Smooth muscle cell (in vitro differentiated cells): Measurements from ENCODE around the gene QDPR. TPM values are rescaled to one million over a fixed set of nuclear protein-coding genes. Genes with fewer than 3 reads are reported as not detected.

Experiments
- DNase-seq: peaks from one replicate; lab custom pipeline; 2025; ENCODE audit not compliant: unreplicated experiment; lab: John Stamatoyannopoulos, UW
- H2AFZ ChIP-seq: fragments of 200-600 bp; sonication (generic); 2 replicates; pipeline ENCODE4 v1.6.0; 2016; ENCODE audit warnings: antibody characterized with exemption, low read depth, mild to moderate bottlenecking
- H3F3A ChIP-seq: fragments of 200-600 bp; sonication (generic); 2 replicates; pipeline ENCODE4 v1.6.0; 2017; ENCODE audit warnings: antibody characterized with exemption, low read depth
- H3K27ac ChIP-seq: fragments of 200-600 bp; sonication (generic); 2 replicates; pipeline ENCODE4 v1.5.1; 2016; ENCODE audit warnings: low read depth, mild to moderate bottlenecking
- H3K27me3 ChIP-seq: fragments of 200-600 bp; sonication (generic); 2 replicates; pipeline ENCODE4 v1.6.1; 2016; ENCODE audit warnings: low read depth, mild to moderate bottlenecking
- H3K36me3 ChIP-seq: fragments of 200-600 bp; sonication (generic); 2 replicates; pipeline ENCODE4 v1.5.1; 2016; ENCODE audit warnings: low read depth
- H3K4me1 ChIP-seq: fragments of 200-600 bp; sonication (generic); 2 replicates; pipeline ENCODE4 v1.5.1; 2016; ENCODE audit warnings: low read depth
- H3K4me2 ChIP-seq: fragments of 200-600 bp; sonication (generic); 2 replicates; pipeline ENCODE4 v1.6.0; 2016; ENCODE audit warnings: mild to moderate bottlenecking
- H3K4me3 ChIP-seq: fragments of 200-600 bp; sonication (generic); 2 replicates; pipeline ENCODE4 v1.5.1; 2016; ENCODE audit warnings: mild to moderate bottlenecking
- H3K79me2 ChIP-seq: fragments of 200-600 bp; sonication (generic); 2 replicates; pipeline ENCODE4 v1.6.0; 2016; ENCODE audit warnings: low read depth, mild to moderate bottlenecking
- H3K9ac ChIP-seq: fragments of 200-600 bp; sonication (generic); 2 replicates; pipeline ENCODE4 v1.6.0; 2016; ENCODE audit warnings: low read depth
- H3K9me3 ChIP-seq: fragments of 200-600 bp; sonication (generic); replicated peaks from 2 replicates; pipeline ENCODE4 v1.5.1; 2016; ENCODE audit warnings: low read depth
- H4K20me1 ChIP-seq: fragments of 200-600 bp; sonication (generic); 2 replicates; pipeline ENCODE4 v1.6.0; 2016; ENCODE audit warnings: low read depth
- WGBS: methylation state at CpG from one replicate; pipeline ENCODE4 v1.1.7; 2016; ENCODE audit warnings: low lambda C conversion rate; 5-methylcytosine and 5-hydroxymethylcytosine counted together
- polyA plus RNA-seq: library from polyadenylated mRNA; unstranded; fragments of >200 nt; fragmentation: Nextera tagmentation; extraction: Ambion mirVana; gene quantifications from 2 replicates; pipeline ENCODE4 v1.2.1, GENCODE V29; 2016
- total RNA-seq: library from RNA; depleted of rRNA; stranded (reverse); fragments of >200 nt; gene quantifications from 2 replicates; pipeline ENCODE4 v1.2.3, GENCODE V29; 2014
- TF ChIP-seq, protein P1 (sequence below): fragments of 200-600 bp; sonication (generic); IDR thresholded peaks from 2 replicates; pipeline ENCODE4 v1.5.1; 2017; ENCODE audit warnings: borderline replicate concordance, mild to moderate bottlenecking, antibody characterized with exemption; ENCODE audit not compliant: insufficient read depth, poor library complexity, severe bottlenecking

QDPR gene
- total and polyA plus RNA-seq, 2 experiments from 2014 or later: 27.5 to 34.8 TPM

DNA sequence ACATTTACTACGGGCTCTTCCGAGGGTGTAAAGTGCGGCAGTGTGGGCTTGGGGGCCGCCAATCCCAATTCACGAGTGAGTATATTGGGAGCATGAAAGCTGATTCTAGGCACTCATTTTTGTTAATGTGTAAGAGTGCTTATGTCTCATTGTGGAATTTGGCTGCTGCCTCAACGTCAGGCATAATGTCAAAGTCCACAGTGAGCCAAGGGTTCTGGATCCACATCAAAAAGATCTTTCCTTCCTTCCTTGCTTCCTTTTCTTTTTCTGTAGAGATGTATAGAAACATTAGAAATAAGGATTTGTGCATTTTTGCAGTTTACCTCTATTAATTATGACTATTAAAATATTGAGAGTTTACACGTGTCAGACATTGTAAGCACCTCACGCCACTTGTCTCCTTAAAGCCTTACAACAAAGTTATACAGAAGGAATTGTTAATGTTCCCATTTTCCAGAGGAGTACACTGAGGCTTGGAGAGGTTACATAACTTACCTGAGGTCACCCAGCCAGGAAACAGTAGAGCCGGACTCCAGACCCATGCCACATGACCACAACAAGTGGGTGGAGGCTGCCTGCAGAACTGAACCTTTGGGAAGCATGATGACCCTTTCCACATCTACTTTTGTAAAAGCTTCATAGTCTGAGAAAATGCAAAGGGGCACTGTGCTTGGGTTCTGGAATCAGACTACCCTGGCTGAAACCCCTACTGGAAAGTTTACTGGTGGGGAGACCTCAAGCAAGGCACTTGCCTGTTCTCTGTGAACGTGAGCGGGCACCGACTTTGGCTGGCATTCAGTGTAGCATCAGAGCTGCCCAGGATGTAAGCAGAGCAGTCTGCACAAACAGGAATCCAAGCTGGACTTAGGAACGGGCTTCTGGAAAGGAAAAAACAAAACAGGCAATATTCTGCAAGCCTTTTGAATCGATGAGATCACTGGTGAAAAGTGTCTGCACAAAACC is 3.8 kb upstream of the QDPR start:
- H3K9ac ChIP-seq: no peak overlapping the region
- no peaks in the 10 kb centered on the region for H3K79me2 ChIP-seq
- H4K20me1 ChIP-seq: no peaks in the 10 kb centered on the region
- 85% methylated on average over 14 of the region's 14 CpGs for WGBS
- no peak for DNase-seq
- no peak overlapping the region for H2AFZ ChIP-seq
- H3K27ac ChIP-seq: no peak overlapping the region
- no peaks in the 10 kb centered on the region for H3K4me1 ChIP-seq
- H3K36me3 ChIP-seq: no peaks in the 10 kb centered on the region
- no peaks in the 10 kb centered on the region for H3F3A ChIP-seq
- no peak overlapping the region for H3K4me2 ChIP-seq
- TF ChIP-seq, protein P1, sequence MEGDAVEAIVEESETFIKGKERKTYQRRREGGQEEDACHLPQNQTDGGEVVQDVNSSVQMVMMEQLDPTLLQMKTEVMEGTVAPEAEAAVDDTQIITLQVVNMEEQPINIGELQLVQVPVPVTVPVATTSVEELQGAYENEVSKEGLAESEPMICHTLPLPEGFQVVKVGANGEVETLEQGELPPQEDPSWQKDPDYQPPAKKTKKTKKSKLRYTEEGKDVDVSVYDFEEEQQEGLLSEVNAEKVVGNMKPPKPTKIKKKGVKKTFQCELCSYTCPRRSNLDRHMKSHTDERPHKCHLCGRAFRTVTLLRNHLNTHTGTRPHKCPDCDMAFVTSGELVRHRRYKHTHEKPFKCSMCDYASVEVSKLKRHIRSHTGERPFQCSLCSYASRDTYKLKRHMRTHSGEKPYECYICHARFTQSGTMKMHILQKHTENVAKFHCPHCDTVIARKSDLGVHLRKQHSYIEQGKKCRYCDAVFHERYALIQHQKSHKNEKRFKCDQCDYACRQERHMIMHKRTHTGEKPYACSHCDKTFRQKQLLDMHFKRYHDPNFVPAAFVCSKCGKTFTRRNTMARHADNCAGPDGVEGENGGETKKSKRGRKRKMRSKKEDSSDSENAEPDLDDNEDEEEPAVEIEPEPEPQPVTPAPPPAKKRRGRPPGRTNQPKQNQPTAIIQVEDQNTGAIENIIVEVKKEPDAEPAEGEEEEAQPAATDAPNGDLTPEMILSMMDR: no peak
- no peak overlapping the region for H3K4me3 ChIP-seq
- H3K9me3 ChIP-seq: no peaks in the 10 kb centered on the region
- peaks cover 26% of the 10 kb centered on the region for H3K27me3 ChIP-seq

DNA sequence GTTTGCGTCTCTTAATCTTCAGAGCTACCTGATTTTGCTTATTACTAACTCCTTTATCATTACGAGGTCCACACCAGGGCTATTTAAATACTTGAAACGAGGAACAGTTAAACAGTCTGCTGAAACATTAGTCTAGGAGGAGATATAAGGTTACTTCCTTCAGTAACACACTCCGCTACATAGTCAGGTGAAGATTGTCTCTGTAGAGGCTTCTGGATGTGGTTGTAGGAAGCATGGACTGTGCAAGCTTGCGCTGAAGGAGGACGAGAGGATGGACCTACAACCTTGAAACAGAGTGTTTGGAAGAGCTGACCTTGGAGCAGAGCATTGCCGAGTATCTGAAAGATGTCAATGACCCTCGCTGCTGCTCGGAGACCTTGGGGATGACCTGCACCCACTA is 3.0 kb upstream of the QDPR start, which contains the start of gene CLRN2:
CLRN2 (plus strand) TSS at position 301 of the 400 bp plus-strand sequence. CDS start 102 bp downstream, outside the sequence.
- no peak within 1 kb of the TSS for H3K9ac ChIP-seq
- no peaks in the 10 kb centered on the region for H3K4me1 ChIP-seq
- H3K4me3 ChIP-seq: no peak within 1 kb of the TSS
- no peak within 1 kb of the TSS for H3K27ac ChIP-seq
- TF ChIP-seq, protein P1: no peak
- no peaks in the 10 kb centered on the region for H4K20me1 ChIP-seq
- H3K79me2 ChIP-seq: no peaks in the 10 kb centered on the region
- 92% methylated on average over 9 of the region's 9 CpGs for WGBS
- H3F3A ChIP-seq: no peaks in the 10 kb centered on the region
- no peaks in the 10 kb centered on the region for H3K9me3 ChIP-seq
- no peak for DNase-seq
- H3K4me2 ChIP-seq: no peak within 1 kb of the TSS
- H3K36me3 ChIP-seq: no peaks in the 10 kb centered on the region
- H2AFZ ChIP-seq: no peak within 1 kb of the TSS
- H3K27me3 ChIP-seq: peaks cover 26% of the 10 kb centered on the region

DNA sequence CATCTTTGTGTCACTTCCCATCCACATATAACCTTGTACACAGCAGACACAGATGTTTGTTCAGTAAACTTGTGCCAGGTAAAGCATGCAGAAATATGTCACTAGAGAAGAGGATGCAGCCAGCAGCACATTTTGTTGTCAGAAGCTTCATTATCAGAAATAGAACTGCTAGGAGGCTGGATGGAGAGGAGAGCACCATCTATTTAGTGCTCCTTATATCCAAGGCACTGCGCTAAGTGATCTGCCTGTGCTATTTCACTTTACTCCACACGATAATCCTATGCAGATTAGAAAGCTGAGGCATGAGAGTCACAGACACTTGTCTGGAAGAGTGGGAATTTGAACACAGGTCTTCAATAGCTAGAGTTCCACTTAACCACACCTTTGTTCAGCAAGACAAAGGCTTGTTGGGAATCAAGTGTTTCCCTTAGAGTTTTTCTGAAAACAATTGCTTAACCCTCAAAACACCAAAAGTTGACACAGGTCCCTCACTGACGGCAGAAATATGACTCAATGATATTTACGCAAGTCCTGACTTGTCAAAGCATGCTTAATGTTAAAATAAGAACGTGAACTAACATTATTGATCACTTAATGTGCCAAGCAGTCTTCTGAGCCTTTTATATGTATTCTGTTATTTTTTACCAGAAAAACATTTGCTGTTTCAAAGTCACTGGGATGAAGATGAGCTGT is 1.2 kb upstream of the QDPR start:
- Histone ChIP-seq H3F3A (no peaks in the 10 kb centered on the region), H2AFZ (no peak overlapping the region), H3K4me1 (no peaks in the 10 kb centered on the region), H3K4me2 (no peak overlapping the region), H4K20me1 (no peaks in the 10 kb centered on the region), H3K27ac (no peak overlapping the region), H3K36me3 (no peaks in the 10 kb centered on the region), H3K4me3 (no peak overlapping the region), H3K9me3 (no peaks in the 10 kb centered on the region), H3K79me2 (no peaks in the 10 kb centered on the region), H3K27me3 (peaks cover 25% of the 10 kb centered on the region), H3K9ac (no peak overlapping the region)
- DNase-seq: no peak
- 85% methylated on average over 5 of the region's 5 CpGs for WGBS
- TF ChIP-seq, protein P1: no peak
